Suppressor macrophage treated with lipopolysaccharide for 1 hour (primary cell): ENCODE results near the gene TBXAS1.

ENCODE experiments used
- DNase-seq, 3 donors: peaks; one replicate each; pipeline ENCODE4 v3.0.0-alpha.2; 2020 to 2022

TBXAS1 gene

DNA sequence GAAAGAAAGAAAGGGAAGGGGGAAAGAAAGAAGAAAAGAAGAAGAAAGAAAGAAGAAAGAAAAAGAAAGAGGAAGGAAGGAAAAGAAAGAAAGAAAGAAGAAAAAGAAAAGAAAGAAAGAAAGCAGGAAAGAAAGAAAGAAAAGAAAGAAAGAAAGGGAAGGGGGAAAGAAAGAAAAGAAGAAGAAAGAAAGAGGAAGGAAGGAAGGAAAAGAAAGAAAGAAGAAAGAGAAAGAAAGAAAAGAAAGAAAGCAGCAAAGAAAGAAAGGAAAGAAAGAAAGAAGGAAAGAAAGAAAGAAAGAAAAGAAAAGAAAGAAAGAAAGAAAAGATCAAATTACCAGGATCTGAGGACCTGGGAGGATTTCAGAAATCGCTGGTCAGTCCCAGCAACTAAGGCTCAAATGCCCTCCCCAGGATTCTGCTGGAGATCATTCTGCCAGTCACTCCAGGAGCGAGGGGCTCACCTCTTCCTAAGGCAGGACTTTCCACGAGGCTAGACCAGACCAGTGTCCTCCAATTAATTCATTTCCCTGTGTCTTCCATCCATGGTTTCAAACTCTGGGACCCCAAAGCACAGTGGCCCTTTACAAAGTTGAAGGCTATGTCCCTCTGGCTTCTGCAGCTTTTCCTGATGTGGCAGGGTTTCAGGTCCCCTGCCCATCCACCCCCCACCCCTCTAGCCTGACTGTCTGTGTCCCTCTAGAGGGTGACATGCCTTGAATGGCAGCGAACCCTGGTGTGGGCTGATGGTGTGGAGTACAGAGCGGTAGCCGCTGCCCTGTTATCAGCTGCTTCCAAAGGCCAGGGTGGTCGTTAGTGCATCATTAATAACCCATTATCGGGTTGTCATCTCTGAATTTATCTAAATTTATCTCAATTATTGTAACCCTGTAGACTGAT is 155.8 kb downstream of the TBXAS1 start:
- DNase-seq, result no peak

DNA sequence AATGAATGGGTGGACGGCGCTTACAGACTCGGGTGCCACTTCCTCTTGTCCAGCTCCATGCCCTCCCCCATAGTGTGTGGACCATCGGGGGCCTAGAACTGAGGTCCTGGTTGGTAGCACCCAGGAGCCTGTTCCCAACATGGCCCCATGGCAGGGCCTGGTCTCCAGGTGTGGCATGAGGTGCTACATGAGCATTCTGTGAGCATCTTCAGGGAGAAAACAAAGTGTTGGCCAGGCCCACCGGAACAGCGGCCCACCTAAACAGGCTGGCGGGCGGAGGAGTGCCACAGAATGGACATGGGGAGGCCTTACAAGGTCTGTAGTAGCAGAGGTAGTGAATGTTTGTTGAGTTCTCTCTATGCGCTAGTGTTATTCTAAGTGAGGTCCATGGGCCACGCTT is 156.7 kb downstream of the TBXAS1 start:
- DNase-seq, result no peak

DNA sequence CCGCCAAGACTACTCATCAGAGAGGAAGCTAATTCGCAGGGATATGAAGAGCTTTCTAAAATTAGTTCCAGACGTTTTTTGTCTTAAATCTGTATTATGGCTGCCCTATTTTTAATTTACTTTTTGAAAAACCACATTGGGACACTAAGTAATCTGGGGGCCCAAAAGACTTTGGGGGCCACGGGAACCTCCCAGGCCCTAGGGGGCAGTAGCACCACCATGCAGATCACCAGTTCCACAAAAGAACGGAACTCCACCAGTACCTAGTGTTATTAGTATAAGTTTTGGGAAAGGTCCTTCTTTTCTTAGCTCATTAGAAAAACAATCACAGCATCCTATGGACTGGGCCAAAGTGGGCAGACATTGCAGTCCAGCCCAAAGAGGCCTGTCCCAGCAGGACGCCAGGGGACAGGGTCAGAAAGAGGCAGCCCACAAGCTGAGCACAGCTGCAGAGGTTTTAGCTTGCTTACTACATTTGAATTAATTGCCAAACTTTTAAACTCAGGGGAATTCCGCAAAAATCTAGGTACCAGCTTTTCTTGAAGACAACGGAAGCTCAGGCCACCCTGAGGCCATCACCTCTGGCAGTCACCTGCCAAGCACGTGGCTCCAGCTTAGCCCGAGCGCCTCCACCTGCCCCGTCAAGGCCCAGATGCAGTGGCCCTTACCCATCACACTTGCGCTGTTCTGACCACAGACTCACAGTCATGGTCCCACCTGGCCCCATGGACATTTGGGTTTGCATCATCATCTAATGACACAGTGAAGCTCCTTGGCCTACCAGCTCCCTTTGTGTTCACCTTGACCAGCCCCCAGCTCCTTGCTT is 158.8 kb downstream of the TBXAS1 start:
- DNase-seq, result no peak

DNA sequence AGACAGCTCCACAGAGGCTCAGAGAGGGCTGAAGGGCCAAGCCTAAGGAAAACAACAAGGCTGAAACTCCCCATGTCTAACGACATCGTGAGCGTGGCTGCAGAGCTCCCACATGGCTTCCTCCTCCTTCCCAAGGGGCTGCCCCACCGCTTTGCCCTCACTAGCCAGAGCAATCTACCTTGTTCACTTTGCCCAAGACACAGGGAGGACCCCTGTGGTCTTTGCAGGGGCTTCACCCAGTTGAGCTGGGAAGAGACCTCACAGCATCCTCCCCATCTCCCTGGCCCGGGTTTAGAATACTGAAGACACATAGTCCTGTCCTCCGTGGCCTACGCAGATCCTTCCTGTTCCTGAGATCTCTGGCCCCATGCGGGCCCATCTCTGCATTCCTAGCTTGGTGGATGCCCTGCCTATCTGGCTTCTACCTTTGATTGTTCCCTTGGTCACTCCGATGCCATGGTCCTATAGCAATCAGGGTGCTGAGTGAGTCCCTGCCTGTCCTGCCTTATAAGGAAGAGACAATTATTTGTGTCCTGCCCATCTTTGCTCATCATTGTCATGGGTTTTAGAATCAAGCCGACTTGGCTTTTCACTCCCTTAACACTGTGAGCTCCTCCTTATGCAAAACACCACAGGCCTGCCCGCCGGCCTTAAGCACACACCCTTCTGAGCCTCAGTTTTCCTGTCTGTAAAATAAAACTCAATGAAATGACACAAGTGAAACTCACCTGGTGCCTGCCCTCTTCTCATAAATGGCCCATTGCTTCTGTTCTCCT is 160.5 kb downstream of the TBXAS1 start:
- DNase-seq, result no peak

DNA sequence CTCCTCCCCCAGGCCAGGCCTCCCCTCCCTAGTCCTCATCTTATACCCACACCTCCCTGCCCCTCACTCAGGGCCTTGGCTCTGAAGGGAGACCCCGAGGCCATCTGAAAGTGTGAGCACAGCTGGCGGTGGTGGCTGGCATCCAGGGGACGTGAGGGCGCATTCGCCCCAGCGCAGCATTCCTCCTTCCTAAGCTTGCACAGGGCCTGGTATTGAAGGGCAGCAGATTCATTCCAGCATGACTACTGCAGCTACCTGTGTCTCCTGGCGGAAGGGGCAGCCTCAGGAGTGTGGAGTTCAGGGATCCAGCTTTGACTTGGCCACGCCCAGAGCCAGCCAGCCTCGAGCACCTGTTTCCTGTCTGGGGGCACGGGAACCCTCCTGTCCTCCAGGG is 161.1 kb downstream of the TBXAS1 start:
- no peak for DNase-seq

DNA sequence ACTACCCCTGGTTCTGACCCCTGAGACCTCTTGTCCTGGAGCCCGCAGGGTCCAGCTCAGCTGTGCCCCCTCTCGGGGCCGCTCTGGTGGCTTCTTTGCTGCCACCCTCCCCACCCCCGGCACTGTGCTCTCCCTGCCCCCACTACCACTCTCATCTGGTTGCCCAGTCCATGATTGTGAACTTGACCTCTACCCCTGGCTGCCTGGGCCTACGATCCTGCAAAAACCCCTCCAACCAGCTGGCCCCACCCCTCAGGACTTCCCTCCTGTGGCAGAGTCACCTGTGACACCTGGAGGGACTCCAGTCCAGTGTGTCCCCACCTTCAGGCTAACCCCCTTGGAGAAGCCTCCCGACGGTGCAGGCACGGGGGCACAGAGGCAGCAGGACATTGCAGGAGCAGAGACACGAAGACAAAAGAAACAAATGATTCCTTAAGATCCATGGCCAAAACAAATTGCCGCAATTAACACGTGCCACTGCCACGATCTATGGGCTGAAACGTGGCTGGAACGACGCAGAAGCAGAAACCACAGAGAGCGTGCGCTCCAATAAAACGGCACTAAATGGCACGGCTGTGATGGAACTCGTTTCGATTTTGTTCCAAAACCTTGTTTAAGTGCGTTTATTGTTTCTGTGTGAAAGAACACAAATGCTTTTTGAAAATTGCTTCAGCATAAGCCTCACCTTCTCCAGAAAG is 161.7 kb downstream of the TBXAS1 start:
- DNase-seq, result no peak

DNA sequence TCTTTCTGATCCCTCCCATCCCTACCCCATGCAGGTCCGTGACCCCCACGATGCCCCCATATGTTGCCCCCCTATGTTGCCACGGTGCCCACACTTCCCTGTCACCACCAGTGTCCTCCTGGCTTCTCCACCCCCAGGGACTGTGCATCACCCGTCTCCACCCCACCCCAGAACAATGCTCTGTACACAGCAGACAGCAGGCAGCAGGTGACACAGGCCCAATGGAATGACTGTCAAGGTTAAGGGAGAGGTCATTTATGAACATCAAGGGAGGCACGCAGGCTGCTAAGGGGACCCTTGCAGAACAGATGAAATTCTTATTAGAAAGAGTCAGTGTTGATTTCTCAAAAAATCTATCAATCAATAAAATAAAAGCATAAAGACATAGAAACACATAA is 162.2 kb downstream of the TBXAS1 start:
- no peak for DNase-seq

DNA sequence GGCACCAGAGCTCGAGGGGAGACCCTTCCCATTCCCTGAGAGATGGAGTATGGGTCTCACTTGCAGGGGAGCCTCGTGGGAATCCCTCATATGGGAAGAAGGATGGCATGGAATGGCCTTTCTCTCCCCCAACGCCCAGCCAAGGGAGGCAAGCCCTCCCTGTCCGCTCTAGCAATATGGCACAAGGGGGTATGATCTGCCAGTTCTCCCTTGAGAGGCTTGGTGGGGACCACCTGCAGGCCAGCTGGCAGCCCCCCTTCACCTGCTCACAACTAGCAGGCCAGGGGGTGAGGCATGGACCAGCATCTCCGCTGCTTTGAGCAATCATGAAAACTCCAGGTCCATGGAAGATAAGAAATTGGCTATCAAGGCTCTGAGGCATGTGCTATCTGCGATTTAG is 162.8 kb downstream of the TBXAS1 start:
- DNase-seq, result no peak

DNA sequence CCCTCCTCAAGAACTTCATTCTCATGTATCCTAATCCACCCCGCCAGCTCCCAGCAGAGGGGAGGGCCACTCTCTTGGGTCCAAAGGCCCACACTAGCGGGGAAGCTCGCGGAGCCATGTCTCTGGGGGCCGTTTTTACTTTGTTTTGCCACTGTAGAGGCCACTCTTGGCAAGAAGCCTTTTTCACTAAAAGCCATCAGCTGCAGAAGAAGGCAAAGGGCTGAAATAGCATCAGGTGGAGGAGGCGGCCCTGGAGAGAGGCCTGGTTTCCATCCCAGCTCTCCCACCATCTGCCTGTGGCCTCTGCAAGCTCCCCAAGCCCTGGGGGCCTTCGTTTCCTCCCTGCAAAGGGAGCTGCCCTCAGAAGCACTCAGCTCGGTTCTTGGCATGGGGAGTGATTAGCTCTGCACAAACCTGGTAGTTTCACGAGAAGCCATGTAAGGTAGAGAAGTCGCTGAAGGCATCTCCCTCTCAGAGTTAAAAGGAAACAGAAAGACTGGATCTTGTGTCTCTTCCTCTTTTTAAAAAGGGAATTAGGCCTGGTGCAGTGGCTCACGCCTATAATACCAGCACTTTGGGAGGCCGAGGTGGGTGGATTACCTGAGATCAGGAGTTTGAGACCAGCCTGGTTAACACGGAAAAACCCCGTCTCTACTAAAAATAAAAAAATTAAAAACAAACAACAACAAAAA is 163.4 kb downstream of the TBXAS1 start:
- DNase-seq, result peak; percentile 45 to 50 (median 46)

DNA sequence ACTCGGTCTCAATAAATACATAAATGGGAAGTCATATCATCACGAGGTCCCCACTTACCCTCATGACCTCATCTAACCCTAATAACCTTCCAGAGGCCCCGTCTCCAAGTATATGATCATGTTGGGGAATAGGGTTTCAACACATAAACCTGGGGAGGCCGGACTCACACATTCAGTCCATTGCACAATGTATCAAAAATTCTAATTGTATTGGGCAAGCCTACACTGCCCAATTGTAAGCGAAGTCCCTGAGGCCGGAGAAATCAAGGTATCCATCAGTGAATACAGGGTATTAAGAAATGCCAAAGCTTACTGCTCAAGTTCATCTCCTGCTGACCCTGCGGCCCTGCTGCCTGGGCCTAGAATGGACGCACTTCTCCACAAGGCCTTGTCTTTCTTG is 164.1 kb downstream of the TBXAS1 start:
- peak; percentile 16 to 32 (median 23) for DNase-seq

DNA sequence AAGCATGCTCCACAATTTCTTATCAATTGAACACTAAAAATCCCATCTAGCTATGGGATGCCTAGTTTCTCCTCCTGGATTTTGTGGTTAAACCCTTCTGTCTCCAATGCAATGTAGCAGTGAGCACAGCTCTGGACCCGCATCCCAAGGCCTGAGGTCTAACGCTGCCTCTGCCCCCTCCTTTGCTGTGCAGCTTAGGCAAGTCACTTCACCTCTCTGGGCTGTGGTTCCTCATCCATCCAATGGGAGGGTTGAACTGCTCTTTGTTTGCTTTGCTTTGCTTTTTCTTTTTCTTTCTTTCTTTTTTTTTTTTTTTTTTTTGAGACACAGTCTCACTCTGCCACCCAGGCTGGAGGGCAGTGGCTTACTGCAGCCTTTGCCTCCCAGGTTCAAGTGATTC is 164.5 kb downstream of the TBXAS1 start:
- no peak for DNase-seq

DNA sequence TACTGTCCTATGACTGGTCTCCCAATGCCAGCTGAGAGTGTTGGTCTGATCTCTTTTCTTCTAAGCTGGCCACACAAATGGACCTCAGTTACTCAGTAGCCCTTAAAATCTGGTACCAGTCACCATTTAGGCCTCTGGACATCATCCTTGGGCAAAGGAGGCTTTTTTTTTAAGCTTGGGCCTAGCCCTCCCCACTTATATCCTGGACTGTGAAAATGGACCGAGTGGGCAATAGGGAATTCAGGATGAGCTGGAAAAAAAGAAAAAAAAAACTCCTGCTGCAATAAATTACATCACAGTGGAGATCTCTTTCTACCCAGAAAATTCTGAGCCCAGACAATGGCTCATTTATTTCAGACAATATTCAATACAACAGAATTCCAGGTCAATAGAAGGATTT is 165.3 kb downstream of the TBXAS1 start:
- DNase-seq, result no peak

DNA sequence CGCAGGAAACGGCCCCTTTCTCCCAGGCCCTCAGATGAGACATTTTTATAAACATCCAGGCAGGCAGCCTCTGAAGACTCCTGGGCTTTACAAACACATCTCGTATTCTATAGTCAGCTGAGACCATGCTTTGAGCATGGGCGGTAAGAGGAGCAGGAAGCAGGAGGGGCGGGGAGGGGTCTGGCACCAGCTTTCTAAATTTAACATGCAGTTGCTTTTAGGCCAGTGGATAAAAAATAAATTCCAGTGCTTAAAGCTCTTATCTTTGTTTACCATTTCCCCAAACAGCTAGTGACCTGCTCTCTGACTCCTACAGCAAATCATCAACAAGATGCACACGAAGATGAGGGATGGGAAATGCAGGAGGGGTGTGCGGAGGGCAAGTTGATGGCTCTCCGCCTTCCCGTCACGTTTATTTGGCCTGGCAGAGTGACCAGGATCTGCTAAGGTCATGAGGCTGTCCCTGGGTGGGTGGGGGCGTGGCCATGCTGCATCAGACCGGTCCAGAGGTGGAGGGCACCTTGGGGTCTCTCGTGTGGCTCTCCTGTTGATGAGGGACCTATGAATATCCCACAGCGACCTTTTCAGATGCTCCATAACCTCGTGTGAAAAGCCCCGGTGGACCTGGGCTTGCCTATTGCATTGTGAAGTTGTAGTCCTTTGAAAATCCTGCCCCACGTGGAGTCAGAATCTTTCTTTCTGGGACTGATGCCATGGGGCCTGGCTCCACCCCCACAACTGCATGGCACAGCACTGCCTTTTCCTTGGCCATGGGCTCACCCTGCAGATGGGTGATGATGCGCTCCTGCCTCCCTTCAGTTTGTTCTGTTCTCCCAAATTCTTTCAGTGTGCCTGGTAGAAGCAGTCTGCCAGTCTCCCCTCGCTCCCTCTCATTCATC is 166.2 kb downstream of the TBXAS1 start:
- DNase-seq, result no peak

DNA sequence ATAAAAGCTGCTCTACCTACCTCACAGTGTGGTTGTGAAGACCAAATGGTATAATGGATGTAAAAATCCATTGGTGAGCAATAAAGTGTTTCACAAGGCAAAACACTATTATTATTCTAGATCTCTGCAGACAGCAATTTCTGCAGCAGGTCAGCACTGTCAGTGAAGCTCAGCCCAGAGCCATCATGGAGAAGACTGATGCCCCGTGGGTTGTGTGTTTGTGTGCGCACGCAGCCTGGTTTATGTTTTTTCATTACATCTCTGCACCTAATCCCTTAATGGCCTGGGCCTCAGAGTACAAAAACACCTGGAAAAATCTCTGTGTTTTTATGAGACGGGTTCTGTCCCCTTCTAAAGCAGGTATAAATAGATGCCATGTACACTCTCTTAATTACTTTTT is 169.5 kb downstream of the TBXAS1 start:
- no peak for DNase-seq

DNA sequence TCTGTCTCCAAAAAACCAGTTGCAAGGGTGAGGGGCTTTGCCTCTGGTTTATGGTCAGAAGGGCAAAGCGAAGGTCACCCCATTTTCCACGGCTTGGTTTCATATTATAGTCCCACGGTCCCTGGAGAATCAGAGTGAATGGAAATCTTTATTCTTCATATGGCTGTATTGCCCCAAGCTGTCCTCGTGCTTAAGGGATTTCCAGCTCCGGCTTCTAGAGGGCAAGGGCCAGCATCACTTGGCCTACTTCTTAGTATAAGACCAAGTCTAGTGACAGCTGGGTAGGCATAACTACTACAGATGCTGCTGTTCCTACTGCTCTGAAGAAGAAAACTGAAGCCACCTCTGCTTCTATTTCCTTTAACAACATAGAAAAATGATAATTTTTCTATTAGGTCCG is 170.5 kb downstream of the TBXAS1 start:
- DNase-seq, result no peak

DNA sequence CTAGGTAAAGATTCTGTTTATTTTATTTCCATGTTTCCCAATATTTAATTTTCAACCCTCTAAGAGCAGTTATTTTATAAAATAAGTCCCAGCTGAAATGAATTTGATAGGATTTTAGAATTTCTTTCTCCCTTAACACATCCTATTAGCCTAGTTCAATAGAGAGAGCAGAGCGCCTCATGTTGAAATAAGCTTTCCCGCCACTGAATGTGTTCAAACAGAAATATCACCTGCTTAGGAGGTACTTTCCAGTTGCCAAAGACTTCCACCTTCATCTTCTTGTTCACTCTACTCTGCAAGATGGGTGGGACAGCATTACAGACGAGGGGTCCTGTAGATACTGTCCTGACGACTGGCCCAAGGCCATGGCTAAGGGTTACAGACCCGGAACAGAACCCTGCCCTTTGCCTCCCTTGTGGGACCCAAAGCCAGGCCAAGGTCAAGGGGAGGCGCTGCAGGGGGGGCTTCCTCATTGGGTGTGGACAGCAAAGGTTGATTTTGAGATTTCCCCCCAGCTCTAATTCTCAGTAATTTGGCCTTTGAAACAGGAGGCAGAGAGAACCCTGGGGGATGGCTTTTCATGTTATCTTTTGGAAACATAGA is 171.7 kb downstream of the TBXAS1 start:
- no peak for DNase-seq

DNA sequence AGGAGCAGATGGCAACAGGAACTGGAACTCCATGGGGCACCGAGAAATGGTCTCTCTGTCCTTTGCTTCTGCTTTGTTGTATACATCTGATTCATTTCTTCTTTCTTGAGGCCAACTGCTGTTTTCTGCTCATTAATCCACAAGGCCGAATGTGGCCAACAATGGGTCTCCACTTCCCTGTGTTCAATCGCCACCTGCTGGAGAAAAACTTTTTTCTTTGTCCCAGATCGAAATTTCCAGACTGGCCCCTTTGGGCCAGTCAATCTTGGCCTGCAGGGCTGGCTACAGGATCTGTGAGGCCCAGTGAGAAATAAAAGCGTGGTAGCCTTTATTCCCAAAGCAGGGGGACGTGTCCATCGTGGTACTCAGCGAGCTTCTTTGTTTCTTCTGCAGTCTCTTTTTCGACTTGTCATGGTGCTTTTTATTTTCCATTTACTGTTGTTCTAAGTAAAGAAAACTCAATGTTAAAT is 174.9 kb downstream of the TBXAS1 start:
- DNase-seq, result peak; percentile 68 to 71 (median 71)

DNA sequence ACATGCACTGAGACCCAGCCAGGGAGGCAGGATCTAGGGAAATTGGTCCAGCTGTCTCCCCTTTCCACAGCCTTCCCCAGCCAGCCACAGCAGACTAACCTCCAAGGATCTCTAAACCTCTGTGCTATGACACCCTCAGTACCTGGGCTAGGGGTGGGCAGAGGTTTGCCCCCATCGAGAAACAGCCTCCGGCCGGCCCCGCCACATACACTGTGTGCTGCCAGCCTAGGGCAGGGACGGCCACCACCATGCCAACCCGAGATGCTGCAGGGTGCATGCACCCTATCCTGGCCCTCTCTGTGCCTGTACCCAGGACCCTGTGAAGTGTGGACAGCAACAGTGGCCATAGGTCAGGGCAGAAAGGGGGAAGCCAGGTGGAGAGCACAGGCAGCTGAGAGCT is 175.6 kb downstream of the TBXAS1 start:
- DNase-seq, result no peak

DNA sequence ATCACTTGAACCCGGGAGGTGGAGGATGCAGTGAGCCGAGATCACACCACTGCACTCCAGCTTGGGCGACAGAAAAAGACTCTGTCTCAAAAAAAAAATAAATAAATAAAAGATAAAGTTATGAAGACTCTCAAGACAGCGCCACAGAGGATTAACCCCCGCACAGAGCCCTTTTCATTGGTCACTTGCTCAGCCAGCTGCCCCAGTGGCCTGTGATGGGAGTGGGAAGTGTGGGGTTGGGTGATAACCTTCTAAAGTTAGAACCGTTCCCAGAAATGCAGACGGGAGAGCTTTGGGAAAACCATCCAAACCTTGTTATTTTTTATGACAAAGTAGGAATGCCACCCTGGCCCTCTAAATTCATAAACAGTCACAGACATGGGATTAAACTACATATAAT is 176.3 kb downstream of the TBXAS1 start:
- no peak for DNase-seq

DNA sequence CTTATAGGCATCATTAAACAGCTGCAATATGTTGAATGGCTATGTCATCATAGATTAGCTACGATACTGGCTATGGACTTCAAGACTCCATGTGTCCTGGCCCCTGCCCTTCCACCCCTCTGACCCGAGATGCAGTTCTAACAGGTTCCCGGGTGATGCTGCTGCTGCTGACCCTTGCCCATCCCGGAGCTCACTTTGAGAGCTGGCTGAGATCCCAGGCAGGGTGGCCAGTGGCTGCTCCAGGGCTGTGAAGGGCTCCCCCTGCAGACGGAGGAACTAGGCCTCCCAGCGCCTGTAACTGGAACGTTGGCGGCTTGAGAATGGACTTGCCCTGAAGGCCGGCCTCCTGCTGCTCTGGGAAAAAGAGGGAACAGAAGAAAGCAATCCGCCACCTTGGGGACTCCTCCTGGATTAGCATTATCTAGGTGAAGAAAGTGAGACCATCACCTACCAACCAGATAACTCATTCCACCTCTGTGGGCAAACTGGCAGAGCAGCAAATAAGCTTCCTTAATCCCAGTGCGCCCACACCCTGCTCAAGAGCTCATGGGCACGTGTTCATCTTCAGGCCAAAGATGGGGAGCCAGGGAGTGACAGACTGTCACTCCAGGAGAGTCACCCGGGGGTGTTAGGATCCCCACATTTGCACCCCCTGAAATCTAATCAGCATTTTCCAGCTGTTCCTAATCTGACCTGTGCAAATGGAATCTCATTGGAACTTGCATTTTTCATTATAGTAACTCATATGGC is 176.9 kb downstream of the TBXAS1 start:
- DNase-seq, result no peak
